ENCODE results near the gene SLC49A3. TPM values are rescaled to one million over a fixed set of nuclear protein-coding genes. Genes with fewer than 3 reads are reported as not detected.

The SLC49A3 gene
- total RNA-seq, 1 experiment from 2014 or later, result 5.5 TPM

DNA sequence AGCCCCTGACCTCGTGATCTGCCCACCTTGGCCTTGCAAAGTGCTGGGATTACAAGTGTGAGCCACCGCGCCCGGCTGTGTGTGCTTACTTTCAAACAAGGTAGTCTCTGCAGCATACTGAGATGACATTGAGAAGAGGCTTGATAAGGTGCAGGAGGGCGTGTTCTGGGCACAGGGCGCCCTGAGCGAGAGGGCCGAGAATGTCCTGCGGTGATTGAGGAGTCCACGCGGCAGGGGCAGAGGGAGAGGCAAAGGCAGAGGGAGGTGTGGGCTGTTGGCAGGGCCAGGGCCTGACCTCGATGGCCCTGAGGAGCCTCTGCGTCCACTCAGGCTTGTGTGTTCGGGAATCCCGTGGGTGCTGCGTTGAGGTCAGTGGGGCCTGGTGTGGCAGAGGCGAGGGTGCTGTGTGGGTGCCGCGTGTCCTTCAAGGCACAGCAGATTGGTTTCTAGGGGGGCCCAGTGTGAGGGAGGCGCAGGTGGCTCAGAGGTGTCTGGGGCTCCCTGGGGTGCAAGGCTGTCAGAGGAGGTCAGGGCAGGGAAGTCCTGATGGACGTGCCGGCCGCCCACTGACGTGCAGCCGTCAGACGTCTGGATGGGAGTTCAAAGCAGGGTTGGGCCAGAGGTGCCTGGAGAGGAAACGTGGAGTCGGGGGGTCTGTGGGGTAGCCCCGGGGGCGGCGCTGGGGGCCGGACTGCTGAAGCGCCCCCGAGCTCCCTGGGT, 28.8 kb upstream of the SLC49A3 start:
- intact Hi-C loops (cut with micrococcal nuclease), result no loop called here
- no peak for TF ChIP-seq SRF (IDR thresholded peaks at IDR 0.05; ENCODE audit: low read depth)
- no peak for TF ChIP-seq ELF1 (IDR thresholded peaks at IDR 0.05; ENCODE audit: borderline replicate concordance, low read depth)
- TF ChIP-seq, protein P1, sequence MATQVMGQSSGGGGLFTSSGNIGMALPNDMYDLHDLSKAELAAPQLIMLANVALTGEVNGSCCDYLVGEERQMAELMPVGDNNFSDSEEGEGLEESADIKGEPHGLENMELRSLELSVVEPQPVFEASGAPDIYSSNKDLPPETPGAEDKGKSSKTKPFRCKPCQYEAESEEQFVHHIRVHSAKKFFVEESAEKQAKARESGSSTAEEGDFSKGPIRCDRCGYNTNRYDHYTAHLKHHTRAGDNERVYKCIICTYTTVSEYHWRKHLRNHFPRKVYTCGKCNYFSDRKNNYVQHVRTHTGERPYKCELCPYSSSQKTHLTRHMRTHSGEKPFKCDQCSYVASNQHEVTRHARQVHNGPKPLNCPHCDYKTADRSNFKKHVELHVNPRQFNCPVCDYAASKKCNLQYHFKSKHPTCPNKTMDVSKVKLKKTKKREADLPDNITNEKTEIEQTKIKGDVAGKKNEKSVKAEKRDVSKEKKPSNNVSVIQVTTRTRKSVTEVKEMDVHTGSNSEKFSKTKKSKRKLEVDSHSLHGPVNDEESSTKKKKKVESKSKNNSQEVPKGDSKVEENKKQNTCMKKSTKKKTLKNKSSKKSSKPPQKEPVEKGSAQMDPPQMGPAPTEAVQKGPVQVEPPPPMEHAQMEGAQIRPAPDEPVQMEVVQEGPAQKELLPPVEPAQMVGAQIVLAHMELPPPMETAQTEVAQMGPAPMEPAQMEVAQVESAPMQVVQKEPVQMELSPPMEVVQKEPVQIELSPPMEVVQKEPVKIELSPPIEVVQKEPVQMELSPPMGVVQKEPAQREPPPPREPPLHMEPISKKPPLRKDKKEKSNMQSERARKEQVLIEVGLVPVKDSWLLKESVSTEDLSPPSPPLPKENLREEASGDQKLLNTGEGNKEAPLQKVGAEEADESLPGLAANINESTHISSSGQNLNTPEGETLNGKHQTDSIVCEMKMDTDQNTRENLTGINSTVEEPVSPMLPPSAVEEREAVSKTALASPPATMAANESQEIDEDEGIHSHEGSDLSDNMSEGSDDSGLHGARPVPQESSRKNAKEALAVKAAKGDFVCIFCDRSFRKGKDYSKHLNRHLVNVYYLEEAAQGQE (IDR thresholded peaks at IDR 0.05; ENCODE audit: low read depth), result no peak
- TF ChIP-seq, protein P2, sequence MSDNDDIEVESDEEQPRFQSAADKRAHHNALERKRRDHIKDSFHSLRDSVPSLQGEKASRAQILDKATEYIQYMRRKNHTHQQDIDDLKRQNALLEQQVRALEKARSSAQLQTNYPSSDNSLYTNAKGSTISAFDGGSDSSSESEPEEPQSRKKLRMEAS (IDR thresholded peaks at IDR 0.05), result no peak
- no peak for TF ChIP-seq EZH2phosphoT487 (IDR thresholded peaks at IDR 0.05; ENCODE audit: borderline replicate concordance)
- no peak for TF ChIP-seq RAD21 (IDR thresholded peaks at IDR 0.05; ENCODE audit: low read depth)
- TF ChIP-seq POLR2AphosphoS5 (IDR thresholded peaks at IDR 0.05; ENCODE audit: low read depth, low read length), result no peak
- TF ChIP-seq FOSL1 (IDR thresholded peaks at IDR 0.05; ENCODE audit: low read depth), result no peak
- no peak for TF ChIP-seq EZH2 (IDR thresholded peaks at IDR 0.05)
- TF ChIP-seq, protein P3, sequence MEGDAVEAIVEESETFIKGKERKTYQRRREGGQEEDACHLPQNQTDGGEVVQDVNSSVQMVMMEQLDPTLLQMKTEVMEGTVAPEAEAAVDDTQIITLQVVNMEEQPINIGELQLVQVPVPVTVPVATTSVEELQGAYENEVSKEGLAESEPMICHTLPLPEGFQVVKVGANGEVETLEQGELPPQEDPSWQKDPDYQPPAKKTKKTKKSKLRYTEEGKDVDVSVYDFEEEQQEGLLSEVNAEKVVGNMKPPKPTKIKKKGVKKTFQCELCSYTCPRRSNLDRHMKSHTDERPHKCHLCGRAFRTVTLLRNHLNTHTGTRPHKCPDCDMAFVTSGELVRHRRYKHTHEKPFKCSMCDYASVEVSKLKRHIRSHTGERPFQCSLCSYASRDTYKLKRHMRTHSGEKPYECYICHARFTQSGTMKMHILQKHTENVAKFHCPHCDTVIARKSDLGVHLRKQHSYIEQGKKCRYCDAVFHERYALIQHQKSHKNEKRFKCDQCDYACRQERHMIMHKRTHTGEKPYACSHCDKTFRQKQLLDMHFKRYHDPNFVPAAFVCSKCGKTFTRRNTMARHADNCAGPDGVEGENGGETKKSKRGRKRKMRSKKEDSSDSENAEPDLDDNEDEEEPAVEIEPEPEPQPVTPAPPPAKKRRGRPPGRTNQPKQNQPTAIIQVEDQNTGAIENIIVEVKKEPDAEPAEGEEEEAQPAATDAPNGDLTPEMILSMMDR (IDR thresholded peaks at IDR 0.05 in 2 of 3, conservative IDR thresholded peaks at IDR 0.05 in 1 of 3; ENCODE audit: borderline replicate concordance in 1 of 3, insufficient read depth in 1 of 3, low read depth in 2 of 3, low read length in 2 of 3), result no peak
- no peak for TF ChIP-seq YY1 (IDR thresholded peaks at IDR 0.05; ENCODE audit: extremely low read depth, insufficient replicate concordance, low read depth, low read length)
- no peak for TF ChIP-seq TCF7L2 (IDR thresholded peaks at IDR 0.05; ENCODE audit: borderline replicate concordance, extremely low read depth, insufficient read depth, insufficient read length)
- no peak for TF ChIP-seq JUND (IDR thresholded peaks at IDR 0.05)
- TF ChIP-seq, protein P4, sequence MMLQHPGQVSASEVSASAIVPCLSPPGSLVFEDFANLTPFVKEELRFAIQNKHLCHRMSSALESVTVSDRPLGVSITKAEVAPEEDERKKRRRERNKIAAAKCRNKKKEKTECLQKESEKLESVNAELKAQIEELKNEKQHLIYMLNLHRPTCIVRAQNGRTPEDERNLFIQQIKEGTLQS (IDR thresholded peaks at IDR 0.05), result no peak
- TF ChIP-seq POLR2A (IDR thresholded peaks at IDR 0.05; ENCODE audit: borderline replicate concordance, extremely low read depth, insufficient read depth, insufficient read length), result no peak
- TF ChIP-seq CBX3 (IDR thresholded peaks at IDR 0.05; ENCODE audit: low read depth), result no peak
- no peak for TF ChIP-seq SP1 (IDR thresholded peaks at IDR 0.05; ENCODE audit: low read depth)
- TF ChIP-seq SIN3A (IDR thresholded peaks at IDR 0.05; ENCODE audit: low read depth), result no peak
- TF ChIP-seq CEBPB (IDR thresholded peaks at IDR 0.05; ENCODE audit: low read depth), result no peak
- no peaks in the 10 kb centered on the region for H3K9me2 ChIP-seq (ENCODE audit: insufficient read depth)
- H4K20me1 ChIP-seq (ENCODE audit: insufficient read depth), result no peaks in the 10 kb centered on the region
- H3K4me2 ChIP-seq (ENCODE audit: low read length), result no peak overlapping the region
- ChIA-PET RAD21 (ENCODE audit: low non-redundant PET in 1 of 2, low total read pairs in 2 of 2, uncharacterized antibody in 2 of 2, unreplicated experiment in 2 of 2) (no interaction called here), CTCF (no interaction called here), POLR2A (no interaction called here)
- H3K36me3 ChIP-seq (ENCODE audit: control insufficient read depth in 1 of 2, insufficient read depth in 2 of 2, low read length in 2 of 2), result peaks cover 0 to 3% of the 10 kb centered on the region in 2 experiments; a peak in 1 of 4 replicates
- H3K79me2 ChIP-seq (ENCODE audit: insufficient read depth, low read length), result peaks cover 72% of the 10 kb centered on the region
- no peak overlapping the region for H3K27ac ChIP-seq (ENCODE audit: low read depth, low read length)
- no TSS peak for BruUV-seq (replicated peaks)
- H3K27me3 ChIP-seq (ENCODE audit: insufficient read depth, low read length), result no peaks in the 10 kb centered on the region
- no peak overlapping the region for H3K9ac ChIP-seq (ENCODE audit: low read length)
- no peaks in the 10 kb centered on the region for H3K4me1 ChIP-seq (ENCODE audit: control insufficient read depth in 1 of 2, insufficient read depth in 2 of 2, low read length in 2 of 2)
- H3K9me3 ChIP-seq (ENCODE audit: control insufficient read depth in 1 of 2, insufficient read depth in 1 of 2, low read depth in 1 of 2, low read length in 2 of 2), result no peaks in the 10 kb centered on the region
- DNase-seq (ENCODE audit: low read depth, low spot score), result no peak
- ATAC-seq, result no peak
- no peak overlapping the region for H2AFZ ChIP-seq (ENCODE audit: low read depth, low read length, poor library complexity, severe bottlenecking)
- H3K4me3 ChIP-seq (replicated peaks in 1 of 2; ENCODE audit: low read depth in 1 of 2, low read length in 2 of 2), result no peak overlapping the region

Measured in HCT116 (cell line).